ENCODE results near the gene COL4A2.
"Not testable (repeated sequence)": the region's sequence is repeated elsewhere in the genome, so short reads cannot be mapped to it uniquely, and the experiment has no call there.

COL4A2 gene

GRCh38 chr13:110517505-110518225, 210.6 kb downstream of the COL4A2 start:
- DNase-seq (ENCODE audit: low spot score): no peak

DNA sequence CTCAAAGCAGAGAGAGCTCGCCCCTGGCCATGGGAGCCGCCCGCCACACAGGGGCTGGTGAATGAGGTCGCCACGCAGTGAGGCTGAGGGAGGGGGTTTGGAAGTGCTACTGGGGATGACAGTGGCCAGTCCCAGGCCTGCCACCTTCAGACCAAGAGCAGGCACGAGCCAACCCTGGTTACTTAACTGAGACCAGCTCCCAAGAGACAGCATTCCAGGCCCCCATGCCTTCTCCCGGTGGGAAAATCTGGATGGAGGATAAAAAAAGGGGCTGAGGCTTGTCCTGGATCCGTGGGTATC, 211.1 kb downstream of the COL4A2 start:
- no peak for DNase-seq (ENCODE audit: low spot score)

GRCh38 chr13:110518571-110518970, 211.5 kb downstream of the COL4A2 start:
- no peak for DNase-seq (ENCODE audit: low spot score)

- DNase-seq (ENCODE audit: low spot score): no peak
Measured at GRCh38 chr13:110519046-110519445, 212.0 kb downstream of the COL4A2 start.

- no peak for DNase-seq (ENCODE audit: low spot score)
Measured at GRCh38 chr13:110519506-110519905, 212.4 kb downstream of the COL4A2 start.

DNA sequence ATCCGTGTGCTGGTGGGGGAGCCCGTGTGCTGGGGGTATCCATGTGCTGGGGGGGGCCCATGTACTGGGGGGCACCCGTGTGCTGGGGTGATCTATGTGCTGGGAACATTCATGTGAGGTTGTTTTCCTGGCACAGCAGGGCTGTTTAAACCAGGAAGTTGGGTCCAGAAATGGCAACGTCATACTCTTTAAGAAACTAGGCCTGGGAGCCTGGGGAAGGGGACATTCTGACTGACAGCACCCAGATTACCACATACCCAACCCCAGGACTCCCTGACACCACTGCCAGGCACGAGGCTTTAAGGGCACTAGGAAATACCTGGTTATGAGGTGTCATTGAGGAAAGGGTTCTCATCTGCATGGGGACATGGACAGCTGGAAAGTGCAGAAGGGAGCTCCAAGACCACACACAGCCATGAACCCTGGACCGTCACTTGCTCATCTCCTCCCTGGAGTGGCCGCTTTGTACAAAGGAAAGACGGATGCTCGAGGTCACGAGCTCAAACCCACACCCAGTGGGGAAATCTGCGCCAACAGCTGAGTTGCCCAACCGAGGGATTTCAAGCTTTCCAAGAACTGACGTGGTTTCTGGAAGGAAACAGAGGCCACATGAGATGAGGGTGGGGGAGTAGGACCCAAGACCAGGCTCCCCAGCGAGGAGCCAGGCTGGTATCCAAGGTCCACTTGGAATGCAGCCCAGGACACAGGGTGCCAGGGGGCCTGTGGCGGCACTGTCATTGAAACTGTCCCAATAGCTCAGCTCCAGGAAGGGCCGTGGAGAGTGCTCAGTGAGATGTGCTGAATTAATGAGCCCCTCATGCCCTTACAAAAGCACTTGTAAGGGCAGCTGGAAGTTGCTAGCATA, 213.6 kb downstream of the COL4A2 start:
- DNase-seq (ENCODE audit: low spot score): no peak

GRCh38 chr13:110521296-110521680, 214.2 kb downstream of the COL4A2 start:
- DNase-seq (ENCODE audit: low spot score): no peak

- no peak for DNase-seq (ENCODE audit: low spot score)
Measured at GRCh38 chr13:110521946-110522345, 214.9 kb downstream of the COL4A2 start.

DNA sequence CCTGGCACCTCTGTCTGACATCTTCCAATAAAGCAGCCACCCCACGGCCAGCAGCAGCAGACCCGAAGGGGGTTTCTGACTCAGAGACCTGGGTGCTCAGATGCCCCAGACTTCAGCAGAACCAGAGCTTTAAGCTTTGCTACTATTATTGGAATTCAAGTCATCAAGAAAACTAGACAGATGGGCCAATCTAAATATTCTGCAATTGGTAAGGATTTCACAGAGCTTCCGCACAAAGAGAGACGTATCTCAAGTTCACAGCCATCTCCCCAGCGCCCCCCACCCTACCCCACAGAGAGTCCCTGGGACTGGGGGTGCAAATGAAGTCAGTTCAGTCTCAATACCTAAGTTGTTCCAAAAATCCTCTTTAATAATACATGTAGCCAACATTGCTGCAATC, 215.6 kb downstream of the COL4A2 start:
- no peak for DNase-seq (ENCODE audit: low spot score)

DNA sequence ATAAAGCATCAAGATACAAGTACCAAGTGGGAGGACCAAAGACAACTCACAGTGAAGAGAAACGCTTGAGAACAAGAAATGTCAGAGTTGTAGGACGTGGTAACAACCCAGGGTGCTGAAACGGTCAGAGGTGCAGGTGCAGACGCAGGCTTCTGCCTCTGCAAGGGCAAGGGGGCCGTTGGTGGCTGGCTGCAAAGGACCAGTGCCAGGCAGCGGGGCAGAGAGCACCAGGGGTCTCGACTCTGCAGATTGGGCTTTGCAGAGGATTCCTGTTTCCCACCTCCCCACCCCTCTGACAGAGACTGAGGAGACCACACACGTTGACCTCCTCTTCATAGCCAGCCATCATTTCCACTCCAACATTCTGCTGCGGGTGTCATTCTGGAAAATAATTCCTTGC, 216.1 kb downstream of the COL4A2 start:
- DNase-seq (ENCODE audit: low spot score): no peak

DNA sequence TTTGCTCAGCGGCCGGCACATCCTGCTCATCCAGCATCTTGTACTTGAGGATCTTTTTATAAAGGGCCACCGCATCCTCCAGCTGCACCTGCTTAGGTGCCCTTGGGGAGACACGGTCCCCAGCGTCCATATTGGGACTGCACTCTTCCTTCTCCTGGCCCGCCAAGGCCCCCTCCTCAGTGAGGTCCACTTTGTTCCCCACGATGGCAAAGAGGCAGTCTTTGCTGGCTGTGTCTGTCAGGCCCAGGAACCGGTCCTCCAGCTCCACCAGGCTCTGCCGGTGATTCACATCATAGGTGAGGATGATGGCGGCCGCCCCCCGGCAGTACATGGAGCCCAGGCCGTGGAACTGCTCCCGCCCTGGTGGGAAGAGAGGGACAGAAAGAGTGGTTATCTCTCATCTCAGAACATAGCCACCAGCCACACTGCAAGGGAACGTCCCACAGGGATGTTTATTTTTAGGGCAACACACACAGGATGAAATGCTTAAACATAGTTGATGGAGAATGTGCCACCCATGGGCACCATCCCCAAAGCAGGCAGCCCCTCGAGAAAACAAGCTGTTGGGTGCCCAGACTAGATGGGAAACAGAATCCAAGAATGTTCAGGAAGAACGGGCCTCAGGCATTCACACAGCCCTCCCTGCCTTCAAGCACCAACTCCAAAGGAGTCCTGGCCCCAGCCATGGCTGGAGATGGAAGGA, 216.9 kb downstream of the COL4A2 start:
- no peak for DNase-seq (ENCODE audit: low spot score)

- no peak for DNase-seq (ENCODE audit: low spot score)
Measured at GRCh38 chr13:110524541-110525257, 217.6 kb downstream of the COL4A2 start.

- DNase-seq (ENCODE audit: low spot score): no peak
Measured at GRCh38 chr13:110525328-110526319, 218.5 kb downstream of the COL4A2 start.

- no peak for DNase-seq (ENCODE audit: low spot score)
Measured at GRCh38 chr13:110528371-110528770, 221.3 kb downstream of the COL4A2 start.

DNA sequence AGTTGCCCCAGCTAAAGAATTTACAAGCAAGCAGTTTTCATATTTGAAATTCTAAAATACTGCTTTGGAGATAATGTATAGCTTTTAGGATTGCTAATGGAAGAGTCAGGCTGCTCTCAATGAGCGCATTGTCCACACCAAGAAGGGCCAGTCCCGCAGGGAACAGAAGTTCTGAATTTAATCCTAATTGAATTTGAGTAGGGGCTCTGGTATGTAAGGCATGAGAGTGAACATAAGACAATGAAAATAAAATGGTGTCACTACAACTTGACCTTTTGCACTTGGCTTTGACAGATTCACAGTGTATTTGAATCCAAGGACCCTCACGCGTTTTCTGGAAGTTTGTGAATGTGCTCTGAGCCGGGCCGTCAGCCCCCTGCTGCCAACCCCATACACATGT, 221.8 kb downstream of the COL4A2 start:
- DNase-seq (ENCODE audit: low spot score): no peak

DNA sequence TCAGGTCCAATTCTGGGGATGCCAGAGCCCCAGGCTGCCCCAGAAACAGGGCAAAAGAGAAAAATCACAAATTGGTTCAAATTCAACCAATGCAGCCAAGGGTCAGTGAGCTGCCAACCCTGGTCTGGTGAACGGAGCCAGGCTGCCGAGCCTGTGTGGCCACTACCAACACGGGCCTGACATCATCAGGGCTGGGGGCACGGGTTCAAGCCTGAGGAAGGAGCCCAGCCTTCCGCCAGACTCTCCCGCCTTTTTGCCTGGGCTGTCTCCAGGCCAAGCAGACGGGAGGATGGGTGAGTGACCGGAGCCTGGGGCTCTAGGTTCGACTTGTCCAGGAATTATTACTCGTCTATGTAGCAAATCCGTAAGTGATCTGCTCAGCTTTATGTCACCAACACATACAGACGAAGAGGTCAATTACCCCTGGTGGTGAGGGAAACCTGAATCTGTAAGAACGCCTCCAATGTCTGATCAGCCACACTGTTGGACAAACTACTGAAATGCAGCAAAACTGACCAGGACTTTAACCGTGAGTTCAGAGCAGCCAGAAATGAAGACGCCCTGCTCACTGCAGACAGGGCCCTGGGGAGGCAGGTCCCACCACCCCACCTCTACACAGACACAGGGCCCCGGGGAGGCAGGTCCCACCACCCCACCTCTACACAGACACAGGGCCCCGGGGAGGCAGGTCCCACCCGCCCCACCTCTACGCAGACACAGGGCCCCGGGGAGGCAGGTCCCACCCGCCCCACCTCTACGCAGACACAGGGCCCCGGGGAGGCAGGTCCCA, 222.6 kb downstream of the COL4A2 start:
- DNase-seq (ENCODE audit: low spot score): no peak

GRCh38 chr13:110531100-110531499, 224.0 kb downstream of the COL4A2 start:
- DNase-seq (ENCODE audit: low spot score): no peak

DNA sequence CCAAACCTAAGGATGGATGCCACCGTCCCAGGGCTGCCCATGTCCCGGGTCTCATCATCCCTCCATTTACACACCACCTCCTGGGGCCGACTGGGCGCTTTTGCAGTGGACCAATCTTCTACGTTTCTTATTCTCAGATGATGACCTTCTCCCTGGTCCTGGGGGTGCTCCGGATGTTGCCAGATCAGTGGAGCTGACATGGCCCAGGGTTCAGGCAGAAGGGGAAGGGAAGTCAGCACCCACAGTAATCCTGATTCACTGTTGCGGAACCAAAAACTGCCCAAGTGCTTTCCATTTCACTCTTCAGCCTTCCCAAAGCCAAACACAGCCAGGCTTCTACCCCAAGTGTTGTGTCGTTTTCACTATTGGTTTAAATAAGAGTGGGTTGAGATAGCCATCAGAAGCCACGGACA, 224.6 kb downstream of the COL4A2 start:
- DNase-seq (ENCODE audit: low spot score): no peak

GRCh38 chr13:110532258-110532657, 225.2 kb downstream of the COL4A2 start:
- DNase-seq (ENCODE audit: low spot score): not testable (repeated sequence)
